GM19468 (cell line): ENCODE measurements around the gene NFAT5.
"Not testable (repeated sequence)": the region's sequence is repeated elsewhere in the genome, so short reads cannot be mapped to it uniquely, and the experiment has no call there.

ENCODE experiments used
- ATAC-seq: cut with Tn5 transposase; IDR thresholded peaks from one replicate; pipeline ENCODE4 v1.9.1; 2021; ENCODE audit warnings: mild to moderate bottlenecking, moderate library complexity, moderate number of reproducible peaks; ENCODE audit not compliant: unreplicated experiment; ENCODE audit errors: extremely low read depth

NFAT5 gene

GRCh38 chr16:69554495-69554894 lies 11.3 kb upstream of the NFAT5 start:
- no peak for ATAC-seq

GRCh38 chr16:69555437-69555836 lies 10.3 kb upstream of the NFAT5 start:
- ATAC-seq: no peak

GRCh38 chr16:69555867-69556266 lies 9.9 kb upstream of the NFAT5 start:
- no peak for ATAC-seq

- no peak for ATAC-seq
Observed at GRCh38 chr16:69559164-69559563, 6.6 kb upstream of the NFAT5 start.

GRCh38 chr16:69561367-69561766 lies 4.4 kb upstream of the NFAT5 start:
- not testable (repeated sequence) for ATAC-seq

- no peak for ATAC-seq
Observed at GRCh38 chr16:69561901-69562300, 3.9 kb upstream of the NFAT5 start.

GRCh38 chr16:69562813-69563212 lies 3.0 kb upstream of the NFAT5 start:
- no peak for ATAC-seq

- peak; percentile 35 for ATAC-seq
Observed at GRCh38 chr16:69563605-69564580, 1.9 kb upstream of the NFAT5 start.

GRCh38 chr16:69564845-69565670 lies 708 bp upstream of the NFAT5 start:
- ATAC-seq: no peak

GRCh38 chr16:69566240-69566980 lies 644 bp downstream of the NFAT5 start:
- no peak for ATAC-seq

- no peak for ATAC-seq
Observed at GRCh38 chr16:69566981-69567680, 1.4 kb downstream of the NFAT5 start.

GRCh38 chr16:69568676-69569075 lies 2.9 kb downstream of the NFAT5 start:
- no peak for ATAC-seq

GRCh38 chr16:69578771-69579170 lies 13.0 kb downstream of the NFAT5 start:
- not testable (repeated sequence) for ATAC-seq

GRCh38 chr16:69579783-69580481 lies 14.2 kb downstream of the NFAT5 start:
- no peak for ATAC-seq

- no peak for ATAC-seq
Observed at GRCh38 chr16:69581297-69581696, 15.5 kb downstream of the NFAT5 start.

- not testable (repeated sequence) for ATAC-seq
Observed at GRCh38 chr16:69584493-69584892, 18.7 kb downstream of the NFAT5 start.

- no peak for ATAC-seq
Observed at GRCh38 chr16:69589434-69590269, 23.9 kb downstream of the NFAT5 start.

- no peak for ATAC-seq
Observed at GRCh38 chr16:69590590-69590989, 24.8 kb downstream of the NFAT5 start.
